HG02973 (cell line): ENCODE measurements around the gene RCBTB1.
"Not testable (repeated sequence)": the region's sequence is repeated elsewhere in the genome, so short reads cannot be mapped to it uniquely, and the experiment has no call there.

Experiments
- ATAC-seq: cut with Tn5 transposase; IDR thresholded peaks from one replicate; pipeline ENCODE4 v1.9.1; 2021; ENCODE audit warnings: moderate library complexity; ENCODE audit not compliant: unreplicated experiment

The RCBTB1 gene

GRCh38 chr13:49524740-49525501 lies 60.4 kb downstream of the RCBTB1 start:
- ATAC-seq: no peak

GRCh38 chr13:49521224-49521623 lies 64.1 kb downstream of the RCBTB1 start:
- ATAC-seq: no peak

DNA sequence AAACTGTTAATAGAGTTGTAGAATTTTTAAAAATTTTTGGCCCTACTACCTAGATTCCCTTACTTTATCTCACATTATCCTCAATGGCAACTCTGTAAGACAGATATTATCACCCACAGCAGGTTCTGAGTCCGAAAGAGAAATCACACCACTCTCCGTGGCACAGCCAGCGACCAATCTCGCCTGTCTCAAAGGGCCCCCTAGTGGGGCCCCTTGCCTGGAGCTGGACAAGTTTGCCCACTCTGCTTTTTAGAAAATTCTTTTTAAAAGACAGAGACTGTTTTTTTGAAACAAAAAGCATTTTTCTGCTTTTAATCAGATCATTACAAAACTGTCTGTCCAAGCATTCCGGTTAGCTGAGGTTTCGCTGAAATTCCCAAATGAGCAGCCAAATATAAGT lies 67.9 kb downstream of the RCBTB1 start:
- ATAC-seq: no peak

GRCh38 chr13:49516467-49516866 lies 68.9 kb downstream of the RCBTB1 start:
- ATAC-seq: no peak

DNA sequence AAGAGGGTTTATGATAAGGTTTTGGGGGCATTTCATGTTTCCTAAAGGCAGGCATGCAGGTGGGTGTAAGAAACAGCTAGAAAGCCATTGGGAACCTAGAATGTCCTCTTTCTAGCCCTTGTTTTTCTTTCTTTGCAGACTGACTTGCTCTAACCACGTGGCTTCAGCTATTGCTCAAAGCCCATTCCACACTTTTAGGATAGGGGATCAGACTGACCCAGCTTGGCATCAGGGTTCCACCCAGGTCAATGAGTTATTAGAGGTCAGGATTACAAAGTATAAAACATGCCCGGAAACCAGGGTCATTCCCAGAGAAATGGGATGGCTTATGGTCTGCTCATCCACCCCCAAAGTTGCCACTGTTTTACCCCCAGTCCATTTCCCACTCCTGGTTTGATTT lies 72.8 kb downstream of the RCBTB1 start:
- no peak for ATAC-seq

DNA sequence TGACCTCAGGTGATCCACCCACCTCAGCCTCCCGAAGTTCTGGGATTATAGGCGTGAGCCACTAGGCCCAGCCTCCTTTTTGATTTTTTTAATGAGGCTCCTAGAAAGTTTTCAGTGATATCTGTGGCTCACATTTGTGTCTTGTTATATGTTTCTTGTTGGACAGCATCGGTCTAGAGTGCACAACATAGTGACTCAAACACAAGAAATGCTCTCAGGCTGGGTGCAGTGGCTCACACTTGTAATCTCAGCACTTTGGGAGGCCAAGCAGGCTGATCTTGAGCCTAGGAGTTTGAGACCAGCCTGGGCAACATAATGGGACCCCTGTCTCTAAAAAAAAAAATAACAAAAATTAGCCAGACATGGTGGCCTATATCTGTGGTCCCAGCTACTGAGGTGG lies 81.4 kb downstream of the RCBTB1 start:
- ATAC-seq: no peak

- no peak for ATAC-seq
These were observed 82.4 kb downstream of the RCBTB1 start for GRCh38 chr13:49502954-49503353.

GRCh38 chr13:49499889-49500660 lies 85.3 kb downstream of the RCBTB1 start:
- no peak for ATAC-seq

GRCh38 chr13:49498206-49498605 lies 87.2 kb downstream of the RCBTB1 start:
- no peak for ATAC-seq

- no peak for ATAC-seq
These were observed 88.1 kb downstream of the RCBTB1 start for GRCh38 chr13:49497272-49497671.

DNA sequence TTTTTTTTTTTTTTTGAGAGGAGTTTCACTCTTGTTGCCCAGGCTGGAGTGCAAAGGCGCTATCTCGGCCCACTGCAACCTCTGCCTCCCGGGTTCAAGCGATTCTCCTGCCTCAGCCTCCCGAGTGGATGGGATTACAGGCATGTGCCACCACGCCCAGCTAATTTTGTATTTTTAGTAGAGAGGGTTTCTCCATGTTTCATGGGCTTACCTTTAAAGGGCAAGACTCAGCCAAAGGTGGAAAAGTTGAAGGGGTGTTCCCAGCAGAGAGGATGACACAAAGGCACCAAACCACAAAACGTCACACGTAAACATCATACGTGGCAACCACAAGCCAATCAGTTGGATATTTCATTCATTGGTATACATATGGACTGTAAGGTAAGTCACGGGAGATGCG lies 88.5 kb downstream of the RCBTB1 start:
- not testable (repeated sequence) for ATAC-seq

GRCh38 chr13:49495783-49496762 lies 89.3 kb downstream of the RCBTB1 start, which contains the start of gene PHF11:
PHF11 (plus strand) TSS chr13:49495953; CDS start chr13:49496002, 49 bp downstream.
- peak; percentile 78 for ATAC-seq

- ATAC-seq: no peak
These were observed 90.7 kb downstream of the RCBTB1 start for GRCh38 chr13:49494645-49495044.

GRCh38 chr13:49488563-49488962 lies 96.8 kb downstream of the RCBTB1 start:
- ATAC-seq: no peak
